AG09319 (cell line): ENCODE results near the gene DIPK1B.

ENCODE experiments used
- DNase-seq: peaks from one replicate; pipeline ENCODE4 v3.0.0-alpha.2; 2010; ENCODE audit warnings: low read depth; ENCODE audit errors: extremely low read depth
- TF ChIP-seq, protein P1 (sequence below): IDR thresholded peaks from 2 replicates; pipeline ENCODE4 v1.5.1; 2011; ENCODE audit warnings: low read depth, mild to moderate bottlenecking, inconsistent platforms, low read length, moderate library complexity

DIPK1B gene

DNA sequence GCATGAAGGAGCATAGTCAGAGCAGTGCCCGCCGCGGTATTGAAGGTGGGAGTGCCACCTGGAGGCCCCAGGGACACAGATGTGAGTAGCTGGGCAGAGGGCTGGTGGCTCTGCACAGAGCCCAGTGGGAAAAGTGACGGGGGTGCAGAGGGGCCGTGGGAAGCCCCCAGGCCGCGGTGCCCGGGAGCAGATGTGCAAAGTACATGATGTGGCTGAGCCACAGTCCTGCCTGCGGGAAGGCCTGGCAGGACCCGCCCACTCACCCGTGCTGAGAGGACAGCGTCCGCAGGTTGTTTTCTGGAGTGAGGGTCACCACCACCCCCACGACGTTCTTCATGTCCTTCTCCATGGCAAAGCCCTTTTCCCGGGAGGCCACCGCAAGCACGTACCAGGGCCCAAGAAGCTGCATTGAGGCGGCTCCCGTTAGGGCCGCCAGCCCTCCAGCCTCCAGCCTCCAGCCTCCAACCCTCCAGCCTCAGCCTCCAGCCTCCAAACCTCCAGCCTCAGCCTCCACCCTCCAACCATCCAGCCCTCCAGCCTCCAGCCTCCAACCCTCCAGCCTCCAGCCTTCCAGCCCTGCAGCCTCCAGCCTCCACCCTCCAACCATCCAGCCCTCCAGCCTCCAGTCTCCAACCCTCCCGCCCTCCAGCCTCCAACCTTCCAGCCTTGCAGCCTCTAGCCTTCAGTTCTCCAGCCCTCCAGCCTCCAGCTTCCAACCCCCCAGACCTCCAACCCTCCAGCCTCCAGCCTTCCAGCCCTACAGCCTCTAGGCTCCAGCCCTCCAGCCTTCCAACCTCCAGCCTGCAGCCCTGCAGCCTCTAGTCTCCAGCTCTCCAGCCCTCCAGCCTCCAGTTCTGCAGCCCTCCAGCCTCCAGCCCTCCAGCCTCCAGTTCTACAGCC lies 35.0 kb downstream of the DIPK1B start:
- no peak for DNase-seq
- TF ChIP-seq, protein P1, sequence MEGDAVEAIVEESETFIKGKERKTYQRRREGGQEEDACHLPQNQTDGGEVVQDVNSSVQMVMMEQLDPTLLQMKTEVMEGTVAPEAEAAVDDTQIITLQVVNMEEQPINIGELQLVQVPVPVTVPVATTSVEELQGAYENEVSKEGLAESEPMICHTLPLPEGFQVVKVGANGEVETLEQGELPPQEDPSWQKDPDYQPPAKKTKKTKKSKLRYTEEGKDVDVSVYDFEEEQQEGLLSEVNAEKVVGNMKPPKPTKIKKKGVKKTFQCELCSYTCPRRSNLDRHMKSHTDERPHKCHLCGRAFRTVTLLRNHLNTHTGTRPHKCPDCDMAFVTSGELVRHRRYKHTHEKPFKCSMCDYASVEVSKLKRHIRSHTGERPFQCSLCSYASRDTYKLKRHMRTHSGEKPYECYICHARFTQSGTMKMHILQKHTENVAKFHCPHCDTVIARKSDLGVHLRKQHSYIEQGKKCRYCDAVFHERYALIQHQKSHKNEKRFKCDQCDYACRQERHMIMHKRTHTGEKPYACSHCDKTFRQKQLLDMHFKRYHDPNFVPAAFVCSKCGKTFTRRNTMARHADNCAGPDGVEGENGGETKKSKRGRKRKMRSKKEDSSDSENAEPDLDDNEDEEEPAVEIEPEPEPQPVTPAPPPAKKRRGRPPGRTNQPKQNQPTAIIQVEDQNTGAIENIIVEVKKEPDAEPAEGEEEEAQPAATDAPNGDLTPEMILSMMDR: no peak

DNA sequence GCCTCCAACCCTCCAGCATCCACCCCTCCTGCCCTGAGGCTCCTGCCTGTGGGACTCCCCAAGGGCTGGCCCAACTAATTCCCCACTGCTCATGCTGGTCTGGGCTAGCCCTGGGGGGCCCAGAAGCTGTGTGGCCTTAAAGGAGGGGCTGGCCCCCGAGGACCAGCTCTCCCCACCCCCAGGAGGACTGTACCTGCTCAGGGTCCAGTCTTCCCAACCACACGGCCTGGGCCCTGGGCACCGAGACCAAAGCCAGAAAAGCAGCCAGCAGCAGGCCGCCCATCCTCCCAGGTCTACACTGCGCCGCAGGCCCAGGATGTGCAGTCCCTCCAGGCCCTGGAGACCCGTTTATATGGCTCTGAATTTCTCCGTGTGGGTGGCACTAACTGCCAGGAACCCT lies 35.8 kb downstream of the DIPK1B start, which contains the start of gene LCN6:
Gene LCN6, minus strand, starts transcription at position 325 of the 400 bp plus-strand sequence. Its CDS starts 42 bp downstream, at position 283.
- TF ChIP-seq, protein P1: no peak

DNA sequence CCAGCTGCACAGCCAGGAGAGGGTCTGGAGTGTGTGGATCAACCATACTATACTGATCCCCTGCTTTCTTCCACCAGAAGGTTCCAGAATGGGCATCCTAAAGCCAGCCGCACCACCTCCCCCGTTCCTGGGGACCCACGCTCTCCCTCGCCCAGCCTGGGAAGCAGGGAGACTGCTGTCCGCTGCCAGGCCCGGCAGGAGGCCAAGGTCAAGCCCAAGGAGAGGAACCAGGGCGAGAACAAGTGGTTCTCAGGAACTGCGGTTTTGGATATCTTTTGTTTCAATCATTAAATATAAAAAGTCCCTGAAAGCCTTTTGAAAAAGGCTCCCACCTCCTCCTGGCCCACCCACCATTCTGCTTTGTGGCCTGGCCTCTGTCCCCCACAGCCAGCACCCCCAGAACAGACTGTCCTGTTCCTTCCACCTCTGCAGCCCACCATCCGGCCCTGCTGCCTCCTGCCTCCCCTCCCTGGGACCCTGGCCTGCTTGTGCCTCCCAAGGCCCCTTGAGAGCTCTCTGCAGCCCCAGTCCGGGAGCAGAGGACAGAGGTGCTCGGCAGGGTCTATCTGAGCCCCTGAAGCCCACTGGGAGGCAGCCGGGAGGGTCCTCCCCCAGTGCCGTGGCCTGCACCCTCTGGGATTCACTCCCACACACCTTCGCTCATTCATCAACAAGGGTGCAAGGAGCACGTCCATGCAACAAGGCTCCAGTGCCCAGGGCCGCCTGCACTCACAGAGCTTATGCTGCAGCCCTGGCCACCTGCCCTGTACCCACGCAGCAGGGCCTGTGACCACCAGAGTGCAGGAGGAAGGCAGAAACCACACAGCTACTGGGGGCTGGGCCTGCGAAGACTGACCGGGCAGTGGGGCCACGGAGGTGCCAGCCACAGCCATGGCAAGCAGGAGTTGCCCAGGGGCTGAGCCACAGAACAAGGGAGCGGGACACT lies 36.6 kb downstream of the DIPK1B start:
- DNase-seq: no peak
- TF ChIP-seq, protein P1: no peak

More for the DNA sequence above, 35.8 kb downstream of the DIPK1B start, which contains the start of gene LCN6:
- no peak for DNase-seq

DNA sequence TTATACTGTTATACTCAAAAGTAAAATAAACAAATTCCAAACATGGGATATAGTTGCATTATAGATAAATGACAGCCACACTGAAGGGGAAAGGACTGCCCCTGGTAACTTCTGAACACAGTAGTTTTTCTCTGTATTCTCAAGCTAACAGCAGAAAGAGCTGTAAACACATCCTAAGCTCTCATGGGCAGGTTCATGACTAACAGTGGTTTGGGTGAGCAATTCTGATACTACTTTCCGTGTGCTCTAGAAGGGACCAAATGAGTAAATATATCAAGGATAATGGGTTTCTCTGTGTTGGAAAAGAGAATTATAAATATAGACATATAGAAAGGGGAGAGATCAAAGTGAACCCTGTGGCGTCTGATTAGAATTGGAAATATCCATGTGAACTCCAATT lies 38.2 kb downstream of the DIPK1B start:
- no peak for DNase-seq

DNA sequence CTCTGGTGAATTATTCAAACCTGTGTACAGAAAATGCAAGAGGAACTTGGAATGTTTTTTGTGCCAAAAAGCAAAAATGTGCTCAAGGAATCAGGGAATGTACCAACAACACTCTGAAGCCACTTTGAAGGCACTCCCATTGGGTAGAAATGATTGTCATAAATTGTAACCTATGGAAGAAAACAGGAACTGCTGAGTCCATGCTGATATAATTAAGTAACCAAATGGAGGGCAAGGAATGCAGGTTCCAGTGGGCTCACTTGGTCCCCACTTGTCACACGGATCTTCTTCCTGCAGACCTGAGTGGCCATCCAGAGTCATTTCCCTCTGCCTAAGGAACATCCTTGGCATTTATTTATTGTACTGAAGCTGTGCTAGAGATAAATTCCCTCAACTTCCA lies 38.9 kb downstream of the DIPK1B start:
- TF ChIP-seq, protein P1: no peak
- DNase-seq: no peak

More for the DNA sequence above, 38.2 kb downstream of the DIPK1B start:
- TF ChIP-seq, protein P1: no peak

DNA sequence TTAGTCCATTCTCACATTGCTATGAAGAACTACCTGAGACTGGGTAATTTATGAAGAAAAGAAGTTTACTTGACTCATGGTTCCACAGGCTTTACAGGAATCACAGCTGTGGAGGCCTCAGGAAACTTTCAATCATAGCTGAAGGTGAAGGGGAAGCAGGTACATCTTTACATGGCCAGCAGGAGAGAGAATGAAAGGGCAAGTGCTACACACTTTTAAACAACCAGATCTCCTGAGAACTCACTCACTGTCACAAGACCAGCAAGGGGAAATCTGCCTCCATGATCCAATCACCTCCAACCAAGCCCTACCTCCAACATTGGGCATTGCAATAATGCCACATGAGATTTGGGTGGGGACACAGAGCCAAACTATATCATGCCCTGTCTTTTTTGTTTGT lies 39.4 kb downstream of the DIPK1B start:
- no peak for DNase-seq
- TF ChIP-seq, protein P1: no peak
